ENCODE data around the gene SCN7A. TPM values are rescaled to one million over a fixed set of nuclear protein-coding genes. Genes with fewer than 3 reads are reported as not detected.
A peak's percentile ranks its signal among the peaks of the same experiment; 100 is the strongest.
"Not testable (repeated sequence)": the region's sequence is repeated elsewhere in the genome, so short reads cannot be mapped to it uniquely, and the experiment has no call there.

Gene SCN7A
- total RNA-seq, 2 donors from 2014 or later: not detected

DNA sequence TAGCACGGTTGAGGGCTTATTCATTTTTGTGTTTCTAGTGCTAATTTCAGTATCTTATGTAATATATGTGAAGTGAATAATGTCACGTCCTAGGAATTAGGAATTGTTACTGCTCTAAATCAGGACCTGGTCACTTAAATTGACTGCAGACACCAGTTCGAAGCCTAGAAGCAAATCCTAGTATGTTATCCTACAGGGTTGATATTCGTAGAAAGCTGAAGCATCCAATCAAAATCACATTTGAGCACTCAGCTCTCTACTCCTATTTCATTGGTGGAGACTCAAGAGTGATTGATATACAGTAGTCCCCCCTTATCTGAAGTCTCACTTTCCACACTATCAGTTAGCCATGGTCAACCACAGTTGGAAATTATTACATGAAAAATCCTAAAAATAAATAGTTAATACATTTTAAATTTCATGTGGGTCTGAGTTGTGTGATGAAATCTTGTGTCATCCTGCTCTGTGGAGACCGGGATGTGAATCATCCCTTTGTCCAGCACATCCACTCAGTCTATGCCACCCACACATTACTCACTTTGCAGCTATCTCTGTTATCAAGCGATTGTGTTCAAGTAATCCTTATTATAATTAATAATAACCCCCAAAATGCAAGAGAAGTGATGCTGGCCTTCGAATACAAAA lies 83.1 kb downstream of the SCN7A start:
- H3K27ac Mint-ChIP-seq: no peak overlapping the region
- peaks cover 0 to 2% of the 10 kb centered on the region in 2 donors for H3K9me3 Mint-ChIP-seq
- H3K36me3 Mint-ChIP-seq (ENCODE audit: insufficient read depth in 2 of 2): no peaks in the 10 kb centered on the region
- DNase-seq: no peak
- H3K4me3 Mint-ChIP-seq: no peak overlapping the region
- no peaks in the 10 kb centered on the region for H3K27me3 Mint-ChIP-seq (ENCODE audit: low read depth)
- ATAC-seq (replicated peaks in 1 of 2): no peak
- H3K4me1 Mint-ChIP-seq (ENCODE audit: low read depth): no peaks in the 10 kb centered on the region

DNA sequence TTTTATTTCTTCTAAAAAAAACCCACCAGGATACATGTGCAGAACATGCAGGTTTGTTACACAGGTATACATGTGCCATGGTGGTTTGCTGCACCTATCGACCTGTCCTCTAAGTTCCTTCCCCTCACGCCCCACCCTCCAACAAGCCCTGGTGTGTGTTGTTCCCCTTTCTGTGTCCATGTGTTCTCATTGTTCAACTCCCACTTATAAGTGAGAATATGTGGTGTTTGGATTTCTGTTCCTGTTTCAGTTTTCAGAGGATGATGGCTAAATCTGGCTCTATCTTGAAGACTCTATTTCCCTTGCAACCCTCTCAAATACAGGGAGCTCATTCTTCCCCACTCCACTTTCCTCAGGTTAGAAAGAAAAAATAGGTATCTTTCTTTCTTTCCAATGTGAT lies 86.3 kb downstream of the SCN7A start:
- not testable (repeated sequence) for H3K27me3 Mint-ChIP-seq (ENCODE audit: low read depth); H3K27ac Mint-ChIP-seq; H3K4me3 Mint-ChIP-seq; H3K9me3 Mint-ChIP-seq; ATAC-seq (replicated peaks in 1 of 2); H3K4me1 Mint-ChIP-seq (ENCODE audit: low read depth); H3K36me3 Mint-ChIP-seq (ENCODE audit: insufficient read depth in 2 of 2); DNase-seq

DNA sequence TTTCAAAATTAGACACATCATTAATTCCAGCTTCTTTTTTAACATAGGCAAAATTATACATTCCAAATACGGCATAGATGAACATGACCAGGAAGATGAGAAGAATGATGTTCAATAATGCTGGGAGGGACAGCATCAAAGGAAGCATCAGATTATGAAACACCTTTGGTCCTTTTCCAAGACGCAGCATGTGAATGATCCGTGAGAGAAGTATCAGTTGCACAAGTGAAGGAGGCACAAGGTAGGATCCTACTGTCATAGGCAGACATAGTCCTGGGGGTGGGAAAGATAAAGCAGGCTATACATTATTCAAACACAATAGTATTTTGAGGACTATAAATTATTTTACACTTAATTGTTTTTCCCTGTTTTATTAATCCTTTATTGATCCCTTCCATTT lies 87.7 kb downstream of the SCN7A start:
- Mint-ChIP-seq H3K4me3 (no peak overlapping the region), H3K36me3 (ENCODE audit: insufficient read depth in 2 of 2) (no peaks in the 10 kb centered on the region), H3K9me3 (peaks cover 0 to 2% of the 10 kb centered on the region in 2 donors), H3K4me1 (ENCODE audit: low read depth) (no peaks in the 10 kb centered on the region), H3K27me3 (ENCODE audit: low read depth) (no peaks in the 10 kb centered on the region), H3K27ac (no peak overlapping the region)
- no peak for DNase-seq
- no peak for ATAC-seq (replicated peaks in 1 of 2)

DNA sequence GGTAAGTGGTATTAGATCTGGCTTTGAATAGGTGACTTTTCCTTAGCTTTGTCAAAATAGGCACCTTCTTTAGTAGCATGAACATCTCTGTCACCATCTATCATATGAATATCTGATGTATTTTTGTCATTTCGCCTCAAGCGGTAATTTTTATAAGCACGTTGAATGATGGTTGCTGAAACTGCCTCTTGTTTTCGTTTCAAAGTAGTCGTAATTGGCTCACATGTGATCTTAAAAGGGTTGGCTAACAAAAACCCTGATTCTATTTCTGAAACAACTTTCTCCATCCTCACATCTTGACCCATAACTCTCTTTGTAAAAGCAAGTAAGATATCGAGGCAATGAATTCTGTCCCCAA lies 88.5 kb downstream of the SCN7A start:
- H3K27me3 Mint-ChIP-seq (ENCODE audit: low read depth): no peaks in the 10 kb centered on the region
- no peak overlapping the region for H3K4me3 Mint-ChIP-seq
- ATAC-seq (replicated peaks in 1 of 2) (no peak), DNase-seq (no peak)
- peaks cover 0 to 2% of the 10 kb centered on the region in 2 donors for H3K9me3 Mint-ChIP-seq
- no peaks in the 10 kb centered on the region for H3K4me1 Mint-ChIP-seq (ENCODE audit: low read depth)
- H3K27ac Mint-ChIP-seq: no peak overlapping the region
- no peaks in the 10 kb centered on the region for H3K36me3 Mint-ChIP-seq (ENCODE audit: insufficient read depth in 2 of 2)

DNA sequence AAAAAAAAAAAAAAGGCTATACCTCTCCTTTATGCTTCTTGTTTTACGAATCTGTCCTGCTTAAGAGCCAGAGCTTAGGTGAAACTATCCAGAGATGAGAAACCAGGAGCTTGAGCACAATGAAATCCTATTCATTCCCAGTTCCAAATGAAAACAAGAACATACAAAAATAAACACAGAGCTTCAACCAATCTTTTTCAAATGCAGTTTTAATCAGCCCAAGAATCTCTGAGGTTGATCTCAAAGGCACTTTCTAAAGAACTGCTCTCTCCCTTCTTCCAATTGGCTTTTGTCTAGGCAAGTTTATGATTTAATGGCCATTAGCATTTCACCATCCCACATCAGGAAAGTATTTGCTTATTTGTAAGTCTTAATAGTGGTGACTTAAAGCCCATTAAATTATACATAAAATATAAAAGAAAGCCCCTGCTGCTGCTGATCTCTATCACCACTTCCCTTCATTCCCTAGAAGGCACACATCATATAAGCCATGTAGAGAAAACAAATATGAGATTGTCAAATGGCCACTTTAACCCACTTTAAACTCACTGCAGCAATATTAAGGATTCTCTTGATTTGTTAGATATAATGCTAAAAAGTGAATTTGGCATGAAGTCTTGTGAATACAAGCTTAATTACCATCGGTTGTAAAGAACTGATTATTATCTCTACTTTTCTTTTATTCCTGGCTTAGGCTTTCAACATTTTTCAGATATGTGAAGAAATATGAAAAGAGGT lies 89.0 kb downstream of the SCN7A start:
- Mint-ChIP-seq H3K27ac (no peak overlapping the region), H3K9me3 (peaks cover 0 to 2% of the 10 kb centered on the region in 2 donors), H3K4me3 (no peak overlapping the region), H3K36me3 (ENCODE audit: insufficient read depth in 2 of 2) (no peaks in the 10 kb centered on the region), H3K4me1 (ENCODE audit: low read depth) (no peaks in the 10 kb centered on the region), H3K27me3 (ENCODE audit: low read depth) (no peaks in the 10 kb centered on the region)
- ATAC-seq (replicated peaks in 1 of 2) (no peak), DNase-seq (no peak)

DNA sequence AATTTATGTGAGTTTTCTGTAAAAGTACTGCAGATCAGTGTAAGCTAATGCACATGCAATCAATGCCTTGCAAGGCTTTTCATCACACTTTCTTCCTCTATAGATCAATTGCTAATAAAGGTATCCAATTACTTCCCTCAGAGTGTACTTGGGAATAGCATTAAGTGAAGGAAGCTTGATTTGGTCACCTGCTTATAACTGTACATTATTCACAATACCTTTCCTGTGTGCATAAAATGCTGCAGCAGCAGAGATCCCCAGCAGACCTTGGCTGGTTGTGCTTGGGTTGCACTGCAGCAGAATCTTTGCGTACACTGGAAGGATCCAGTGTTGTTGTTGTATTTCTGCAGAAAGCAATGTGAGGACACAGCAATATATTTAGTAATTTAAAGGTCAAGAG lies 99.8 kb downstream of the SCN7A start:
- H3K27me3 Mint-ChIP-seq (ENCODE audit: low read depth): no peaks in the 10 kb centered on the region
- H3K36me3 Mint-ChIP-seq (ENCODE audit: insufficient read depth in 2 of 2): no peaks in the 10 kb centered on the region
- no peak for DNase-seq
- H3K4me1 Mint-ChIP-seq (ENCODE audit: low read depth): no peaks in the 10 kb centered on the region
- H3K27ac Mint-ChIP-seq: no peak overlapping the region
- no peak overlapping the region for H3K4me3 Mint-ChIP-seq
- H3K9me3 Mint-ChIP-seq: no peaks in the 10 kb centered on the region
- ATAC-seq (replicated peaks in 1 of 2): no peak

DNA sequence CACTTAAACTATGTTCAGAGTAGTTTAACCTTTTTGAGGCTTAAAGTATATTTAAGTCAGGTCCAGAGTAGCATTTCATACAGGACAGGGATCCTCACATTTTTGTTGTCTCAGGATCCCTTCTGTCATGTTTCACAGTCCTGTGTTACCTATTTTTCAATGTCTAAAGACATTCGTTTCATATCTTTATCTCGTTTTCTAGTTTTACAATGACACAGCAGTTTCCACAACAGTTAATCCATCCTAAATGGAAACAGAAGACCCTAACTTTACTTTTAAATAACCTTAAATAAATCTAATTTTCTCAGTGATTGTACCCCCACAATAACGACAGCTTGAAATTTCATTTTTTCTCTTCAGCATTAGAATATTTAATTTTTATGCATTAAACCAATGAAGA lies 101.0 kb downstream of the SCN7A start:
- ATAC-seq (replicated peaks in 1 of 2) (no peak), DNase-seq (no peak)
- H3K4me1 Mint-ChIP-seq (ENCODE audit: low read depth): no peaks in the 10 kb centered on the region
- no peaks in the 10 kb centered on the region for H3K36me3 Mint-ChIP-seq (ENCODE audit: insufficient read depth in 2 of 2)
- H3K9me3 Mint-ChIP-seq: no peaks in the 10 kb centered on the region
- H3K4me3 Mint-ChIP-seq: no peak overlapping the region
- no peak overlapping the region for H3K27ac Mint-ChIP-seq
- no peaks in the 10 kb centered on the region for H3K27me3 Mint-ChIP-seq (ENCODE audit: low read depth)

DNA sequence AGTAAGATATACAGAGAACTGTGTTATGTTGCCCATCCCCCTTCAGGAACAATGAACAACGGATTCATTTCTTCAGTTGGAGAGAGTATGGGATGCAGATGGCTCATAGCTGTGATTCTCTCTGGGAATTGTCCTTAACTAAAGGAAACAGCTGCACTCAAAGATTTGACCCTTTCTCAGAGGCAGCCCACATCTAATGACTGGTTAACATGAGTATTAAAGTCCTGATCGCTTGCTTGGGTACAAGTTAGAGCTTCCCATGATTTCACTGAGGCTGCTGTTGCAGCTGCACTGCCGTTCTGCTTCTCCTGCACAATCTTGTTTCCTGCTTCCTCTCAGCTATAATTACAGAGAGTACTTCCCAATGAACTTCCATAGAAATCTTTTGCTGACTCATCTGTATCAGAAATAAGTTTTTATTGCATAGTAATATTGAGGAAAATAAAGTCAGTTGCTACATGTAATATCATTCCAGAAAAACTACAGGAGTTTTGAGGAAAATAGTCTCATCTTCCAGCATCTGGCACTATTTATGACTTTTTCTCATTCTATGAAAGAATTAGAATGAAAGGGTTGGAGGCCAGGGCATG lies 105.5 kb downstream of the SCN7A start:
- Mint-ChIP-seq H3K36me3 (ENCODE audit: insufficient read depth in 2 of 2) (no peaks in the 10 kb centered on the region), H3K27ac (no peak overlapping the region), H3K4me3 (no peak overlapping the region), H3K4me1 (ENCODE audit: low read depth) (no peaks in the 10 kb centered on the region), H3K27me3 (ENCODE audit: low read depth) (no peaks in the 10 kb centered on the region), H3K9me3 (no peaks in the 10 kb centered on the region)
- ATAC-seq (replicated peaks in 1 of 2): no peak
- no peak for DNase-seq

DNA sequence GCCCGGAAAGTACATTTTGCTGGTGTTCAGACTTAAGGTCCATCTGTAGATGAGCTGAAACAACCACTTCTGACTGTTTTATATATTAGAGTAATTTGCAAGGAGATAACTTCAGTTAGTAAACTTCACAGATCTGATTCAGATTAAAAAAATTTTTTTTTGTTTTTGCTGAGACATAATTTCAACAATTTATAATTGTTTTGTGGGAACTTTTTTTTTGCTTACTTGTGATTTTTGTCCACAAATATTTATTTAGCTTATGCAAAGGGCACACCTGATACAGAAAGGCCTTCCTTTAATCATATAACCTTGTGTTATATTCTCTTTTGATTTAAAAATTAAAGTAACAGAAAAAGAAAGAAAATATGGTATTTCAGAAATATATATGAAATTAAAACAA lies 108.7 kb downstream of the SCN7A start:
- H3K4me3 Mint-ChIP-seq: no peak overlapping the region
- H3K9me3 Mint-ChIP-seq: no peaks in the 10 kb centered on the region
- ATAC-seq (replicated peaks in 1 of 2) (no peak), DNase-seq (no peak)
- no peaks in the 10 kb centered on the region for H3K36me3 Mint-ChIP-seq (ENCODE audit: insufficient read depth in 2 of 2)
- no peaks in the 10 kb centered on the region for H3K4me1 Mint-ChIP-seq (ENCODE audit: low read depth)
- no peak overlapping the region for H3K27ac Mint-ChIP-seq
- no peaks in the 10 kb centered on the region for H3K27me3 Mint-ChIP-seq (ENCODE audit: low read depth)

DNA sequence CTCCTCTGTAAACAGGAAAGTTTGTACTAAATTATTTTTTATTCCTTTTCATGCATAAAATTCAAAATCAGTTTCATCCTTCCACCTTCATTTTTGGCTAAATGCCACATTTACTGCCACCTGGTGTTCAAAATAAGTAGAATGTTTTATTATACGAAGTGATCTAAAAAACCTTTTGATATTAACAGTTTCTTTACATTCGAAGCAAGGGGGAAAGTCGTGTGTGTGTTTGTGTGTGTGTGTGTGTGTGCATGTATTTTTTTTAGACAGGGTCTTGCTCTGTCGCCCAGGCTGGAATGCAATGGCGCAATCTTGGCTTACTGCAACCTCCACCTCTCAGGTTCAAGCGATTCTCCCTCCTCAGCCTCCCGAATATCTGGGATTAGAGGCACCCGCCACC lies 109.3 kb downstream of the SCN7A start:
- Mint-ChIP-seq H3K27ac (no peak overlapping the region), H3K4me1 (ENCODE audit: low read depth) (no peaks in the 10 kb centered on the region), H3K27me3 (ENCODE audit: low read depth) (no peaks in the 10 kb centered on the region), H3K36me3 (ENCODE audit: insufficient read depth in 2 of 2) (no peaks in the 10 kb centered on the region), H3K9me3 (no peaks in the 10 kb centered on the region), H3K4me3 (no peak overlapping the region)
- no peak for DNase-seq
- ATAC-seq (replicated peaks in 1 of 2): no peak

DNA sequence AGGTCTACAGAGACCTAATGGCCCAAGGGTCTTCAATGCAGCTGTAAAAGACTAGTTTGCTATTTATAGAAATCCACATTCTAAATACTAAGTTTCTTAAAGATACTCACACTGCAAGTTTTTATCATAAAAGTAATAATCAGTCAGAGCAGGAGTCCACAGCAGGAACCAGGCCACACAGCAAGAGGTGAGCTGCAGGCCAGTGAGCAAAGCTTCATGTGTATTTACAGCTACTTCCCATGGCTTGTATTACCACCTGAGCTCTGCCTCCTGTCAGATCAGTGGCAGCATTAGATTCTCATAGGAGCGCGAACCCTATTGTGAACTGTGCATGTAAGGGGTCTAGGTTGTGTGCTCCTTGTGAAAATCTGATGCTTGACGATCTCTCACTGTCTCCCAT lies 111.6 kb downstream of the SCN7A start:
- DNase-seq (no peak), ATAC-seq (replicated peaks in 1 of 2) (no peak)
- Mint-ChIP-seq H3K9me3 (no peaks in the 10 kb centered on the region), H3K4me3 (no peak overlapping the region), H3K27me3 (ENCODE audit: low read depth) (peaks cover 14% of the 10 kb centered on the region), H3K4me1 (ENCODE audit: low read depth) (no peaks in the 10 kb centered on the region), H3K27ac (no peak overlapping the region), H3K36me3 (ENCODE audit: insufficient read depth in 2 of 2) (no peaks in the 10 kb centered on the region)

DNA sequence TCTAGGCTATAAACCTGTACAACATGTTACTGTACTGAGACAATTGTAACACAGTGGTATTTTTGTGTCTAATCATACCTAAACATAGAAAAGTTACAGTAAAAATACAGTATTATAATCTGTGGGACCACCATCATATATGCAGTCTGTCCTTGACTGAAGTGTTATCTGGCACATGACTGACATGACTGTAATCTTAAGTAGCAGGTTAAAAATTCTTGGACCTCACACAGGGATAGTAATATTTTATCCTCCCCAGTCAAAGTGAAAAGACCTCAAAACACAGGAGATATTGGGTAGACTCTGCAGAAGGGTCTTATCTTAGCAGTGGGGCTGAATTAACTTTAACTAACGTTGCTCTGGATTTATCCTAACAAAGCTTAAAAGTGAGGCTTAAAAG lies 113.4 kb downstream of the SCN7A start:
- Mint-ChIP-seq H3K4me1 (ENCODE audit: low read depth) (peaks cover 7% of the 10 kb centered on the region), H3K4me3 (no peak overlapping the region), H3K9me3 (no peaks in the 10 kb centered on the region), H3K36me3 (ENCODE audit: insufficient read depth in 2 of 2) (no peaks in the 10 kb centered on the region), H3K27ac (no peak overlapping the region), H3K27me3 (ENCODE audit: low read depth) (peaks cover 30% of the 10 kb centered on the region)
- DNase-seq (no peak), ATAC-seq (replicated peaks in 1 of 2) (no peak)

DNA sequence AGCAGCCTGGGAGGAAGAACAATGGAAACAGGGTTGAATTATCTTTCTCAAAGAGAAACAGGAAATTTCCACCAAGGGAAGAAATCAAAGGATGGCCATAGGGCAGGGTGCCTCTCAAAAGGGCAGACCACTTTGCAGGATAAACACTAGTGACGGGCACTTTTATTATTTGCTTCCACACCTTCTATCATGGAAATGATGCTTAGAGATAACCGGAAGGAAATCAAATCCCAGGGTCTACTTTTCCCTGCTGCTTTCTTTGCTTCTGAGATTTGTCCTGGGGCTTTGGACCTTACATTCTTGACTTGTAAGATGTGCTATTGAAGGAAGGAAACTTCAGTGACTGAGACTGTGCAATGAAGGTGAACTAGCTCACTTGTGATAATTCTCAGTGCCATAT lies 117.2 kb downstream of the SCN7A start:
- H3K9me3 Mint-ChIP-seq: no peaks in the 10 kb centered on the region
- no peaks in the 10 kb centered on the region for H3K36me3 Mint-ChIP-seq (ENCODE audit: insufficient read depth in 2 of 2)
- peaks cover 18% of the 10 kb centered on the region for H3K4me1 Mint-ChIP-seq (ENCODE audit: low read depth)
- ATAC-seq (replicated peaks in 1 of 2) (no peak), DNase-seq (no peak)
- H3K27ac Mint-ChIP-seq: no peak overlapping the region
- H3K4me3 Mint-ChIP-seq: no peak overlapping the region
- peaks cover 48% of the 10 kb centered on the region for H3K27me3 Mint-ChIP-seq (ENCODE audit: low read depth)

DNA sequence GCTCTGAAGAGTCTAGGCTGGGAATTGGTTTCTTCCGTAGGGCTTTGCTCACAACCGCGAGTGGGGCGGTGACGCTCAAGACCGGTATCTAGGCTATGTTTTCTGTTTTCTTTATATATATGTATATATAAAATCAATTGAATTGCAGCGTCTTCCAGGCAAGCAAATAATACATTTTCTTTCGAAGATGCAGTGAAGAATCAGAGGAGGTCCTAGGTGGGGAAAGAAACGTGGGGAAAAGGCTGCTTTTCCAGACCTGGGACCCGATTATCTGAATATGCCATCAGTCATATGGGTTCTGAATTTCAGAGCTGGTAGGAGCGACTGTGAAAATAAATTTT lies 117.6 kb downstream of the SCN7A start:
- Mint-ChIP-seq H3K27ac (no peak overlapping the region), H3K4me3 (peak overlapping the region; percentile 83 to 84), H3K4me1 (ENCODE audit: low read depth) (peaks cover 18% of the 10 kb centered on the region), H3K36me3 (ENCODE audit: insufficient read depth in 2 of 2) (no peaks in the 10 kb centered on the region), H3K9me3 (no peaks in the 10 kb centered on the region), H3K27me3 (ENCODE audit: low read depth) (peaks cover 48% of the 10 kb centered on the region)
- no peak for DNase-seq
- peak in 1 of 2 donors; percentile 7 for ATAC-seq (replicated peaks in 1 of 2)

All from activated T-cell treated with anti-CD3 and anti-CD28 coated beads, Interleukin-2, amount 50 U/mL, for 72 hours (primary cell).